Activated CD4-positive, CD25-positive, alpha-beta regulatory T cell (primary cell): Measurements from ENCODE around the gene SH3RF1.

Experiments used
- DNase-seq, 4 experiments: peaks; one replicate each; lab custom pipeline; 2025; lab: John Stamatoyannopoulos, UW

The SH3RF1 gene

GRCh38 chr4:169251291-169252235 is 19.2 kb downstream of the SH3RF1 start:
- DNase-seq = no peak

GRCh38 chr4:169250796-169251195 is 20.0 kb downstream of the SH3RF1 start:
- DNase-seq = no peak

DNA sequence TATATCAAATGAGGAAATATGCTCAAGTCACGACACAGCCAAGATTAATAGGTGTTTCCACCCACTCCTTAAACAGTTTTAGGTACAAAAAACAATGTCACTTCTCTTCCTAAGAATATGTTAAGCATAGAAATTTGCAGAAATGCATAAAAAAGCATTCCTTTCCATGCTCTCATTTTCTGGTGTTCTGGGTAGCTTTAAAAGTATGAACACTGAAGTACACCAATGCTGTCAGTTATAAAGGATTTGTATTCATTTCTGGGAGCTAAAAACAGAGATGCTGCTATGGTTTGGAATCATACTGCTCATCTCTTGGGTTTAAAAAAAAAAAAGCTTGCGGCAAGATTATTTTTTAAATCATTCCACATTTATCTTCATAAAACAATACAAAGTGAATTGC is 20.8 kb downstream of the SH3RF1 start:
- no peak for DNase-seq

GRCh38 chr4:169249214-169249973 is 21.4 kb downstream of the SH3RF1 start:
- no peak for DNase-seq

DNA sequence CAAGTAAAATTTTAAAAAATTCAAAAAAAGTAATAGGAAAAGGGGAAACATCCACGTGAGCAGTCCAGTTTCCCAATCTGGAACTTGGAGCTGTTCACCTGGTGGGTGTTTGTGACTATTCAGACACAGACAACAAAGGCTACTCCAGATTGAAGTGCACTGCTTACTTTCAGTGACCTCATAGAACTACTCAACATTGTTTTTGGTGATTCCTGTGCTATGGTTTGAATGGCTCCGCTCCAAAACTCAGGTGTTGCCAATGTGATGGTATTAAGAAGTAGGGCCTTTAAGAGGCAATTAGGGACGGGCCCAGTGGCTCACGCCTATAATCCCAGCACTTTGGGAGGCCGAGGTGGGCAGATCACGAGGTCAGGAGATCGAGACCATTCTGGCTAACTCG is 22.1 kb downstream of the SH3RF1 start:
- DNase-seq = no peak

DNA sequence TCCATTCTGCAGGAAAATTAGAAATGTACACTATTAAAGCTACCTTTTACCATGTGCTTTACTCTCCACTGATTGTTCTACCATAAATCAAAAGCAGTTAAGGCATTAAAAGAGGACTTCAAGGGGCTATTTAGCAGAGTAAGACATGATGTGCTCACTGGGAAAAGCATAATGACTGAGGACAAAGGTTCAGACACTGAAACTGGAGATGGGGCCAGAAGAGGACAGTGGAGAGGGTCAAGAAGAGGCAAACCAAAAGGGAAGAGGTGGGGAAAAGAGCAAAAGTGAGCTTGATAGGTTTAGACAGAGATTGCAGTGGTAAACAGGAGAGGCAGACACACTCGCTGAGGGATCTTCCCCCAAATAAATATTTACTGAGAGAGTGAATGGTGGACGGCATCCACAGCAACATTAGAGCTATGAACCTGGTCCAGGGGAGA is 23.8 kb downstream of the SH3RF1 start:
- no peak for DNase-seq

DNA sequence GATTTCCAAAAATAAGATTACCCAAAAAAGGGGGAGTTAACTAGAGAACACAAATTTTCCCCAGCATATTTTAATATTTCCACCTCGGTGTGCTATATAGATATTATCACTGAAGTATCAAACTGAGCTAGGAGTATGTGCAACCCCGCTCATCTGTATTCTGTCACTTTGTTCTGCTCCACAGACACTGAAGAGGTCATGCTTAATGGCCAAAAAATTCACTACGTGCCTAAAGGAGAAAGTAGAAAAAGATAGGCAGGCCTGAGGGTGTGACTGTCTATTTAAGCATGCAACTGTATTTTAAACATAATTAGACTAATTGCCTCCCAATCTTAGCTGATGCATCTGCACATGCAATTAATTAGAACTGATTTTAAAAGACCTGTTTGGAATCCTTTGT is 24.5 kb downstream of the SH3RF1 start:
- DNase-seq = no peak

DNA sequence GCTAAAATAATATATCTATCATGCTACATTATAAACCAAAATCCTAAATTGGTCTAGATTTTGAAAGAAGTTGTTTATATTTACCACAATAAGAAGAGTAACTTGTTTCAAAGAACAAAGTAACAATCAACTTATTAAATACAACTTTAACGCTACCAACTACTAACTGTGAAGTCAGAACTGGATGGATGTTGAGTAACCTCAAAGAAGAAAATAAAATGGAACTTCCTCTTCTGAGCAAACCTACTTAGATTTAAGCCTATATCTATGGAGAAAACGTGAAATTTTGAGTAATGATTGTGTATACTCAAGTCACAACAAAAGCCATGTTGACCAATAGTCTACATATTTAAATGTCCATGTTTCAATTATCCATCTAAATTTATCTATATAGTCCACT is 25.7 kb downstream of the SH3RF1 start:
- DNase-seq = no peak

DNA sequence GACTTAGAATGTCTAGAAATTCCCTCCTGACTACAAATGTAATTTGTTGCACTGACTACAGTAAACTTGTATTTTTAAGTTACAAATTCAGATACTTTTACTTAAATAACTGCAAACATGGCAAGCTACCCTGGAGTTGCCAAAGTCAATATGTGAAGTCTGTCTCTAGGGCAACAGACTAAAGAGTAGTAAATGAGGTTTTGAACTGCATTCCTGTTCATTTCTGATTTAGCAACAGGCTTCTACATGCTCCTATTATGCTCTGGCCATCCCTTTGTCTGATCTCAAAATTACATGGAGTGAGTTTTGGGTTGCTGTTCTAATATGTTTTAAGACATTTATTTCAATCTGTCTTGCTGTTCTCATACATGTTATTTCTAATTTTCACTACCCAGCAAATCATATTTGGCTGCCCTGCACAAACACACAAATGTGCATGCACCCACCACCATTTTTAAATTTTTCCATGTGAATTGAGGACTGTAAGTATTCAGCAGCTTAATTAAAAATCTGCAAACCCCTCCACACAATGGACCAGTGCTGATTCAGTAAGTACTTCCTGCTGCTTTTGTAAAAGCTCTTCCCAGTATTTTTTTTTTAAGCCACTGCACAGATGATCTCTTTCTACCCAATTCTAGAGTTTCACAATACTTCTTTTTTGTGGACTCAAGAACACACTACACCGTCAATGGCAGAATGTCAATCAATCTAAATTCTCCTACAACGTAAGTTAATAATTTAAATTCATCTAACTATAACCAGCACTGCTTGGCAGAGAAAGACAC is 26.7 kb downstream of the SH3RF1 start:
- no peak for DNase-seq

- no peak for DNase-seq
Observed at GRCh38 chr4:169241464-169241863, 29.3 kb downstream of the SH3RF1 start.

DNA sequence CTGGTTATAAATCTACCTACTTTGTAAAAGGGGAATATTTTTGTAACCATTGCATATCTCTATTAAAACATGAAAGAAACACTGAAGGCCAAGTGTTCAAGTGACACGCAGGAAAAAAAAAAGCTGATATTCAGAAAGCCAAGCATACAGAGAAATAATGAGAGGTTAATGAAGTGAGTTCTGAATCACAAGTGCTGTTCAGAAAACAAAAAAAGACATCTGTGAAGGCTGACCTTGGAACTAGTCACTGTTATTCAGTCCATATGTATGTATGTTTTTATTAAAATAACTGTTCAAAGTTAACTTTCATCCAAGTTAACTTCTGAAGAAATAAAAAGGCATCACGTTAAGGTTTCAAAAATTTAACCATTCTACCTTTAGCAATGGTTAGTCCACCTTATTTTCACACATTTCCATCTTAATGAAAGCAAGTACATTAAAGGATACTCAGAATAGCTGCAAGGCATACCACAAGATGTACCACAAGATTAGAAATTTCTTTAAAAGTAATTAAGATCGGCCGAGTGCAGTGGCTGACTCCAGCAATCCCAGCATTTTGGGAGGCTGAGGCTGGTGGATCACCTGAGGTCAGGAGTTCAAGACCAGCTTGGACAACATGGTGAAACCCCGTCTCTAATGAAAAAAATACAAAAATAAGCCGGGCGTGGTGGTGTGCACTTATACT is 31.4 kb downstream of the SH3RF1 start:
- DNase-seq = no peak

GRCh38 chr4:169238445-169238844 is 32.3 kb downstream of the SH3RF1 start:
- no peak for DNase-seq

DNA sequence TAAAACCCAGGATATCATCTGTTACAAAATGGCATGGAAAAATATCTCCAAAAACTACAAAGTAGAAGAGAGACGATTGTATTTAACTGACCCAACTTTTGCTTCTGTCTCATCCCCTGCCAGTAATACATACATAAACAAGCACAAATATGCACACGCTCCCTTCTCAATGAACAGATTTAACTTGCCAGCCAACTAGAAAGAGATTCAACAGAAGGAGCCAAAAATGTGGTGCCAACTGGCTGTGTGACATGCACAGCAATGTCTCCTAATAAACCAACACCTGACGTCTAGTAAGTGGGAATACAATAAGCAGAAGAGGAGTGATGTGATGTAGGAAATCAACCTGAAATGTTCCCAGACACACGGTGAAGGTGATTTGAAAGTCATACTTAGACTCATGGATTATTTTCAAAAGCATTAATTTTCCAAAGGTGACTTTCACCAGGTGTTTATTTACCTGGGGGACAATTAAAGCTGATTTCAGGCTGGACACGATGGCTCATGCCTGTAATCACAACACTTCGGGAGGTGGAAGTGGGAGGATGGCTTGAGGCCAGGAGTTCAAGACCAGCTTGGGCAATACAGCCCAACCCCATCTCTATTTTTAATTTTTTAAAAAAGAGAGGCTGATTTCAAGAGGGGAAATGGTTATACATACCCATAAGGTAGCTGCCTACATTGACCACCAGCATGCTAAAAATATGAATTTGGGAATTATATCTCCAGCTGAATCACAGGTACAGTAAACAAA is 33.7 kb downstream of the SH3RF1 start:
- DNase-seq = no peak

DNA sequence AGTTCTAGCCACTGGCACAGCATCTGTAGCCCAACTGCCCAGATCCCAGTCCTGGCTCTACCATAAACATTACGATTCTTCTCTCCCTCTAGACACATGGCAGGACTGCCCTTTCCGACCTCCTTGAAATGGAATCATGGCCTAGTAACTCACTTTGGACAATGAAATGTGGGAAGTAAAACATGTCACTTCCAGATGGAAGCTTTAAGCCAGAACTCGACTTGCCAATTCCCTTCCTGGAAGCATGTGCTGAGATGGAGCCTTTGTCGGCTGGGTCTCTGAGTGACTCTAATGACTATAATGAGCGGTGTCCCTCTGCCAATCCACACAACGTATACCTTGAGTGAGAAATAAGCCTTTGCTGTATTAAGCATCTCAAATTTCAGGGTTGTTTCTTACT is 34.7 kb downstream of the SH3RF1 start:
- DNase-seq = no peak

DNA sequence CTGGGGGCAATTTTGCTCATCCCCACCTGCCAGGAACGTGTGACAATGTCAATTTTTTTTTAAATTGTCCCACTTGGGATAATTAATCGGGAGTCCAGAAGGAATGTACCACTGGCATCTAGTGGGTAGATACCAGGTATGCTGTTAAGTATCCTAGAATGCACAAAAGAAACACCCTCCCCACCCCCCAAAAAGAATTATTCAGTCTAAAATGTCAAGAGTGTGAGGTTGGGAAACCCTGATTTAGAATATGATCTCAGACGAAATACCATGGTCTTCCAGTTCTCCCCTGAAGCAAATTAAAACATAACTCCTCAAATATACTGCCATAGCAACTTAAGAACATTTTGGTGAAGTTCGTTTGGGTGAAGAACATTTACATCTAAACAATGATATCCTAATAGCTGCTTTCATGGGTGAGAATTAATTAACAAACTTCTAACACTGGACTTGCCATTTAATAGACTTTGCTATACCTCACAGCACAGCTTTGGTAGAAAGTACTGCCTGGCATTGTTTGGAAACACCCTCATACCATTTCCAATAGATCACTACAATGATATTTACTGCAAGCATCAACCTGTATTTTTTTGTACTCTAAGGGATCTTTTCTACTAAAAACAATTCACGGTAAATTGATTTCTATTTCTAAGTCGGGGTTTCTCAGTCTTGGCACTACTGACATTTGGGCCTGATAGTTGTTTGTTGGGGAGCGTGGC is 36.5 kb downstream of the SH3RF1 start:
- DNase-seq = no peak

- no peak for DNase-seq
Observed at GRCh38 chr4:169233691-169234090, 37.1 kb downstream of the SH3RF1 start.

- DNase-seq = no peak
Observed at GRCh38 chr4:169231647-169232262, 39.0 kb downstream of the SH3RF1 start.

DNA sequence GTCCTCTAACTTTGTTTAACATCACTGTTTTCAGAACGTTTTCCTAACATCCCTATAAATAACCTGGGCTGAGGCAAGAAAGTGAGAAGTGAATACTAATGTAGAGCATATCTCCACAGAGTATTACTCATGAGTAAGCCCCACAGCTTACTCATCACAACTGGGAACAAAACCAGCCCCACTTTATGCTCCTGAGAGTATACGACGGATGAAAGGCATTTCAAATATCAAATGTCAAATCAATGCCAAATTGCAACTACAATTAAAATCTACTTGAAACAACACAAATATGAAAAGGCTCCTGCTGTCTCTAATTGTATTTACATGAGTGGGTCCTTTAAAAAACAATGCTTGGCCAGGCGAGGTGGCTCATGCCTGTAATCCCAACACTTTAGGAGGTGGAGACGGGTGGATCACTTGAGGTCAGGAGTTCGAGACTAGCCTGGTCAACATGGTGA is 41.2 kb downstream of the SH3RF1 start:
- no peak for DNase-seq

DNA sequence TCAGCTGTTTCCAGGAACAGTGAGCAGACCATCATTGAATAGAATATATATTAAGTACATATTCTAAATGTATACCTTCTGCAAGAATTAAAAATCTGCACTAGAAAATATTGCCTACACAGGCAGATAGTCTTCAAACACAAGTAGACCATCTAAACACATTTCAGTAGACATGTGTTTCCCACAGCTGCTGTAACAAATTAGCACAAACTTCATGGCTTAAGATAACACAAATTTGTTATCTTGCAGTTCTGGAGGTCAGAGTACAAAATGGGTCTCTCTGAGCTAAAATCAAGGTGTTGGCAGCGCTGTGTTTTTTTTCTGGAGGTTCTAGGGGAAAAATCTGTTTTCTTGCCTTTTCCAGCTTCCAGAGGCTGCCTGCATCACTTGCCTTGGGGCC is 42.7 kb downstream of the SH3RF1 start:
- DNase-seq = no peak

DNA sequence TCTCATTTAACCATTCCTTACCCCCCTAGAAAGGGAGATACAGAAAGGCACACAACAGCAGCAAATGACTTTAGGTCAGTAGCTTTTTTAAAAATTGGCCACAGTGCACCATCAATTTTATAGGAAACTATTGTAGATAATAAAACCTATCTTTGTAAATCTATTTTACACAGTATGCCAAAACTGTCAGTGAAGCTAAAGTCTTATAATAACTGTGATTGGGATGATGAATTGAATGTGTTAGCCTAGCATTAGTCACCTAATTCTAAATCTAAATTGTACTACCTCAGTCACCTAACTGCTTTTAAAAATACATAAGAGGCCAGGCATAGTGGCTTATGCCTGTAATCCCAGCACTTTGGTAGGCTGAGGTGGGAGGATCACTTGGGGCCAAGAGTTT is 44.2 kb downstream of the SH3RF1 start:
- no peak for DNase-seq
